ENCODE results near the gene GRIP2. TPM values are rescaled to one million over a fixed set of nuclear protein-coding genes. Genes with fewer than 3 reads are reported as not detected.

The GRIP2 gene
- polyA plus RNA-seq, 3 donors, result not detected

- no peaks in the 10 kb centered on the region for H3K9me3 ChIP-seq (replicated peaks in 1 of 2; ENCODE audit: control insufficient read depth in 1 of 2, insufficient read depth in 1 of 2, low read length in 2 of 2)
- H3K27ac ChIP-seq (ENCODE audit: low read depth in 1 of 2, low read length in 2 of 2), result no peak overlapping the region
- H3K27me3 Mint-ChIP-seq (ENCODE audit: low read depth in 3 of 3), result peaks cover 1 to 12% (median 4%) of the 10 kb centered on the region in 3 donors
- TF ChIP-seq CTCF (IDR thresholded peaks at IDR 0.05), result no peak
- no peak for DNase-seq
- intact Hi-C loops (cut with micrococcal nuclease), result no loop called here
- H3K79me2 ChIP-seq (ENCODE audit: insufficient read depth, low read length), result no peaks in the 10 kb centered on the region
- H3K4me3 ChIP-seq (replicated peaks in 1 of 3; ENCODE audit: low read depth in 2 of 3, low read length in 3 of 3), result no peak overlapping the region
- no peak overlapping the region for H3K9ac ChIP-seq (ENCODE audit: insufficient read depth, low read length, poor library complexity, severe bottlenecking)
- H3K36me3 Mint-ChIP-seq, result no peaks in the 10 kb centered on the region
- WGBS (ENCODE audit: insufficient coverage), result 100% methylated on average over 2 of the region's 4 CpGs
- H3K9me3 Mint-ChIP-seq, result no peaks in the 10 kb centered on the region
- no peaks in the 10 kb centered on the region for H3K36me3 ChIP-seq (replicated peaks in 1 of 2; ENCODE audit: control insufficient read depth in 1 of 2, insufficient read depth in 2 of 2, low read length in 2 of 2)
- H3K4me1 ChIP-seq (ENCODE audit: control insufficient read depth in 1 of 2, insufficient read depth in 2 of 2, low read length in 2 of 2), result no peaks in the 10 kb centered on the region
- H3K4me2 ChIP-seq (replicated peaks; ENCODE audit: extremely low read depth, low read length, poor library complexity, severe bottlenecking), result no peak overlapping the region
- H4K20me1 ChIP-seq (ENCODE audit: insufficient read depth, low read length), result no peaks in the 10 kb centered on the region
- no peak overlapping the region for H3K4me3 Mint-ChIP-seq
- no peaks in the 10 kb centered on the region for H3K4me1 Mint-ChIP-seq
- H3K27ac Mint-ChIP-seq, result no peak overlapping the region
- H2AFZ ChIP-seq (ENCODE audit: insufficient read depth, low read depth, low read length, poor library complexity, severe bottlenecking), result no peak overlapping the region
- peaks cover 0 to 2% of the 10 kb centered on the region in 2 donors for H3K27me3 ChIP-seq (ENCODE audit: control insufficient read depth in 2 of 2, insufficient read depth in 2 of 2, low read length in 2 of 2)
These were observed 779 bp downstream of the GRIP2 start for GRCh38 chr3:14539384-14539741.

GRCh38 chr3:14538451-14539088 is 1.6 kb downstream of the GRIP2 start:
- Histone ChIP-seq H2AFZ (ENCODE audit: insufficient read depth, low read depth, low read length, poor library complexity, severe bottlenecking) (no peak overlapping the region), H3K9ac (ENCODE audit: insufficient read depth, low read length, poor library complexity, severe bottlenecking) (no peak overlapping the region), H3K27me3 (ENCODE audit: control insufficient read depth in 2 of 2, insufficient read depth in 2 of 2, low read length in 2 of 2) (peaks cover 0 to 6% of the 10 kb centered on the region in 2 donors), H3K4me3 (replicated peaks in 1 of 3; ENCODE audit: low read depth in 2 of 3, low read length in 3 of 3) (no peak overlapping the region), H4K20me1 (ENCODE audit: insufficient read depth, low read length) (no peaks in the 10 kb centered on the region), H3K9me3 (replicated peaks in 1 of 2; ENCODE audit: control insufficient read depth in 1 of 2, insufficient read depth in 1 of 2, low read length in 2 of 2) (no peaks in the 10 kb centered on the region), H3K27ac (ENCODE audit: low read depth in 1 of 2, low read length in 2 of 2) (no peak overlapping the region), H3K79me2 (ENCODE audit: insufficient read depth, low read length) (no peaks in the 10 kb centered on the region), H3K4me1 (ENCODE audit: control insufficient read depth in 1 of 2, insufficient read depth in 2 of 2, low read length in 2 of 2) (no peaks in the 10 kb centered on the region), H3K4me2 (replicated peaks; ENCODE audit: extremely low read depth, low read length, poor library complexity, severe bottlenecking) (no peak overlapping the region), H3K36me3 (replicated peaks in 1 of 2; ENCODE audit: control insufficient read depth in 1 of 2, insufficient read depth in 2 of 2, low read length in 2 of 2) (no peaks in the 10 kb centered on the region)
- Mint-ChIP-seq H3K4me1 (no peaks in the 10 kb centered on the region), H3K9me3 (no peaks in the 10 kb centered on the region), H3K27me3 (ENCODE audit: low read depth in 3 of 3) (peaks cover 1 to 18% (median 4%) of the 10 kb centered on the region in 3 donors), H3K4me3 (no peak overlapping the region), H3K36me3 (no peaks in the 10 kb centered on the region), H3K27ac (peak overlapping the region in 3 of 7 donors; percentile 5 to 15 (median 9))
- no peak for TF ChIP-seq CTCF (IDR thresholded peaks at IDR 0.05)
- intact Hi-C loops (cut with micrococcal nuclease), result no loop called here
- no peak for DNase-seq
- 93% methylated on average over 2 of the region's 3 CpGs for WGBS (ENCODE audit: insufficient coverage)

Data from CD14-positive monocyte (primary cell).